ENCODE measurements around the gene IL16.

The IL16 gene

GRCh38 chr15:81278306-81279029, 81.8 kb downstream of the IL16 start:
- DNase-seq = no peak

GRCh38 chr15:81279621-81280485, 83.2 kb downstream of the IL16 start:
- DNase-seq = no peak

GRCh38 chr15:81280696-81281455, 84.2 kb downstream of the IL16 start:
- no peak for DNase-seq

- DNase-seq = no peak
Measured at GRCh38 chr15:81281456-81281735, 84.7 kb downstream of the IL16 start.

- no peak for DNase-seq
Measured at GRCh38 chr15:81281766-81282605, 85.3 kb downstream of the IL16 start.

- no peak for DNase-seq
Measured at GRCh38 chr15:81282606-81282895, 85.9 kb downstream of the IL16 start.

- DNase-seq = no peak
Measured at GRCh38 chr15:81282911-81283310, 86.2 kb downstream of the IL16 start.

- no peak for DNase-seq
Measured at GRCh38 chr15:81284256-81285031, 87.8 kb downstream of the IL16 start.

- DNase-seq = no peak
Measured at GRCh38 chr15:81285461-81285860, 88.8 kb downstream of the IL16 start.

- DNase-seq = peak in 1 of 2 experiments; percentile 36
Measured at GRCh38 chr15:81286621-81287121, 90.0 kb downstream of the IL16 start.

GRCh38 chr15:81288040-81288439, 91.4 kb downstream of the IL16 start:
- no peak for DNase-seq

- DNase-seq = no peak
Measured at GRCh38 chr15:81288616-81289015, 91.9 kb downstream of the IL16 start.

GRCh38 chr15:81289910-81290309, 93.2 kb downstream of the IL16 start:
- no peak for DNase-seq

- no peak for DNase-seq
Measured at GRCh38 chr15:81291916-81292522, 95.3 kb downstream of the IL16 start.

- DNase-seq = peak; percentile 35 to 52
Measured at GRCh38 chr15:81292523-81293001, 95.9 kb downstream of the IL16 start.

GRCh38 chr15:81293728-81294515, 97.2 kb downstream of the IL16 start:
- peak; percentile 74 to 85 for DNase-seq

- no peak for DNase-seq
Measured at GRCh38 chr15:81294516-81294880, 97.8 kb downstream of the IL16 start.

- no peak for DNase-seq
Measured at GRCh38 chr15:81295486-81296121, 98.9 kb downstream of the IL16 start.

- no peak for DNase-seq
Measured at GRCh38 chr15:81296186-81296585, 99.5 kb downstream of the IL16 start.

- DNase-seq = peak; percentile 52 to 64
Measured at GRCh38 chr15:81296673-81297072, 100.0 kb downstream of the IL16 start.

All from stimulated activated CD4-positive, alpha-beta T cell treated with anti-CD3 and anti-CD28 coated beads, Interleukin-4, amount 100 ng/mL, for 4 hours (primary cell).